NCI-H1092 treated with DMSO at 0.1 percent for 48 hours (cell line): ENCODE data around the gene SEPTIN10.
"Not testable (repeated sequence)": the region's sequence is repeated elsewhere in the genome, so short reads cannot be mapped to it uniquely, and the experiment has no call there.

Experiments
- DNase-seq: peaks from one replicate; lab custom pipeline; 2025; lab: John Stamatoyannopoulos, UW

Gene SEPTIN10

GRCh38 chr2:109633284-109633961 lies 19.7 kb upstream of the SEPTIN10 start:
- no peak for DNase-seq

DNA sequence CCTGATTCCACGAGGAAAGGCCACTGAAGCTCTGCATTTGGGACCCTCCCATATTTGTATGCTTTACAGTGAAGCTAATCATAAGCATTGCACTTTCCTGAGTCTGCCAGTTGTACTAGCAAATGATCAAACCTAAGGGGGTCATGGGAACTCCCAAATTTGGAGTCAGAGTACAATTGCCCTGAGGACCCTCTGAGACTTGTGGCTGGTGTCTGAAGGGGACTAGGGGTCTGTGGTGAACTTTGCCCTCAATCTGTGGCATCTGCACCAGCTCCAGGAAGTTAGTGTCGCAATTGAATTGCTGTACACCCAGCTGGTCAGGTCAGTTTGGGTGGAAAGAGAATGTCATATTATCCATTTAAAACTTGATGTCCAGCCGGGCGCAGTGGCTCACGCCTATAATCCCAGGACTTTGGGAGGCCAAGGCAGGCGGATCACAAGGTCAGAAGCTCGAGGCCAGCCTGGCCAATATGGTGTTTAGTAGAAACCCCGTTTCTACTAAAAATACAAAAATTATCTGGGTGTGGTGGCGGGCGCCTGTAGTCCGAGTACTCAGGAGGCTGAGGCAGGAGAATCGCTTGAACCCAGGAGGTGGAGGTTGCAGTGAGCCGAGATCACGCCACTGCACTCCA lies 18.5 kb upstream of the SEPTIN10 start:
- DNase-seq, result no peak

GRCh38 chr2:109631741-109632140 lies 18.0 kb upstream of the SEPTIN10 start:
- DNase-seq, result no peak

GRCh38 chr2:109630441-109631430 lies 17.0 kb upstream of the SEPTIN10 start:
- no peak for DNase-seq

- no peak for DNase-seq
Measured at GRCh38 chr2:109629867-109630266, 16.1 kb upstream of the SEPTIN10 start.

DNA sequence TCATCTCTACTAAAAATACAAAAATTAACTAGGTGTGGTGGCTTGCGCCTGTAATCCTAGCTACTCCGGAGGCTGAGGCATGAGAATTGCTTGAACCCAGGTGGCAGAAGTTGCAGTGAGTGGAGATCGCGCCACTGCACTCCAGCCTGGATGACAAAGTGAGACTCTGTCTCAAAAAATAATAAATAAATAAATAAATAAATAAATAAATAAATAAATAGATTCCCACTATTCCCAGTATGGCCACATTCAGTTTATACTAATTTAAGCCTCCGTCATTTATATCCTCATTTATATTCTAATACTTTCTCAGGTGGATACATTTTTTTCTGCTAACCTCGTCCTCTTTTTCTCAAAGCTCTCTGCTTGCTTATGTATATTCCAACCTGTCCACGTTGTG lies 14.6 kb upstream of the SEPTIN10 start:
- not testable (repeated sequence) for DNase-seq

DNA sequence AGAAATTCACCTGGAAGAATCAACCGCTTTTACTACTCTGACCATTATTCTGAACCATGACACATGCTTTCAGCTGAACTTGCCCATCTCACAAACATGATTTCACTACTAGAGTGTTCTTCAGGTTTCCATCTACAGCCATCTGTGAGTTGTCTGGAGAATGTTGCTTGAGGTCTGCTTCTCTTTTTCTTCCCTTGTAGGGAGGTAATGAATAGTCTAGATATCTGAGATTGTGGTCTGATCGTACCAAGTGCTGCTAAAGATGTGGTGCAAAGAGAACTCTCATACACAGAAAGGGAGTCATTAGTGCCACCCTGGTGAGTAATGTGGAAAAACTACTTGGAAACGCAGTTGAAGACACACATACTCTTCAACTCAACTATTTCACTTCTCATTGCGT lies 10.6 kb upstream of the SEPTIN10 start:
- DNase-seq, result no peak

DNA sequence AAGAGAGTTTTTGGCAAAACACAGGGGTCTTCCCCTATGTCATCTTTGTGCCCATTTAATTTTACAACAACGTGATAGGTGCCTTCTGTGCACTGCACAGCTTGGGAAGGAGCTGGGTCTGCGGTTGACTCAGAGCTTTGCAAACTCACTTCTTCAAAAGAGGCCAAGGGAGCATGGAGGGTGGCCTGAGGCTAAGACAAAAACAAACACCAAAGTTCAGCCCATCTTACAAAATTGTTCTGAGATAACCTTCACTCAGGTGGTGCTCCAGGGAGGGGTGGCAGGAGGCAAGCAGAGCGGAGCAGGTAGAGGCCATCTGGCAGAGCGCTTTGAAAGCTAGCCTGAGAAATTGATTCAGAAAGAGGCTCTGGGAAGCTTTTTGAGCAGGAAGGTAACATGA lies 10.2 kb upstream of the SEPTIN10 start:
- DNase-seq, result no peak

DNA sequence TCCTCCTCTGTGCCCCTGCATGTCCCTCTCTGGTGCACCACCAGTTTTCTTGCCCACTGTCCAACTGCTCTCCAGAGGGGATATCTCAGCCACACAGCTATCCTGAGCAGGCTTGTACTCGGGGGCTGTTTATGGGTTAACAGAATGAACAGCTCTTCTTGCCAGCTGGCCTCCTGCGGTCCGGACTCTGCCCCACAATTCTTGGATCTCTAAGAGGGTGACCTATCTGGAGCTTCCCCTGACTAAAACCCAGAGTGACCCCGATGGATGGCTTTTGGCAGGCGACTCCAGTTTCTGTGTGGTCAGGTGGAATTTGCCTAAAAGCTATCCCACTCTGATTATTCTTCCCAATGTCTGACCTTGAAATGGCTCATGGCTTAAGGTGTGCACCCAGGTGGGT lies 9.5 kb upstream of the SEPTIN10 start:
- DNase-seq, result no peak

GRCh38 chr2:109619032-109619615 lies 5.4 kb upstream of the SEPTIN10 start:
- no peak for DNase-seq

GRCh38 chr2:109616184-109616583 lies 2.4 kb upstream of the SEPTIN10 start:
- no peak for DNase-seq

GRCh38 chr2:109615637-109616144 lies 1.9 kb upstream of the SEPTIN10 start:
- DNase-seq, result no peak

DNA sequence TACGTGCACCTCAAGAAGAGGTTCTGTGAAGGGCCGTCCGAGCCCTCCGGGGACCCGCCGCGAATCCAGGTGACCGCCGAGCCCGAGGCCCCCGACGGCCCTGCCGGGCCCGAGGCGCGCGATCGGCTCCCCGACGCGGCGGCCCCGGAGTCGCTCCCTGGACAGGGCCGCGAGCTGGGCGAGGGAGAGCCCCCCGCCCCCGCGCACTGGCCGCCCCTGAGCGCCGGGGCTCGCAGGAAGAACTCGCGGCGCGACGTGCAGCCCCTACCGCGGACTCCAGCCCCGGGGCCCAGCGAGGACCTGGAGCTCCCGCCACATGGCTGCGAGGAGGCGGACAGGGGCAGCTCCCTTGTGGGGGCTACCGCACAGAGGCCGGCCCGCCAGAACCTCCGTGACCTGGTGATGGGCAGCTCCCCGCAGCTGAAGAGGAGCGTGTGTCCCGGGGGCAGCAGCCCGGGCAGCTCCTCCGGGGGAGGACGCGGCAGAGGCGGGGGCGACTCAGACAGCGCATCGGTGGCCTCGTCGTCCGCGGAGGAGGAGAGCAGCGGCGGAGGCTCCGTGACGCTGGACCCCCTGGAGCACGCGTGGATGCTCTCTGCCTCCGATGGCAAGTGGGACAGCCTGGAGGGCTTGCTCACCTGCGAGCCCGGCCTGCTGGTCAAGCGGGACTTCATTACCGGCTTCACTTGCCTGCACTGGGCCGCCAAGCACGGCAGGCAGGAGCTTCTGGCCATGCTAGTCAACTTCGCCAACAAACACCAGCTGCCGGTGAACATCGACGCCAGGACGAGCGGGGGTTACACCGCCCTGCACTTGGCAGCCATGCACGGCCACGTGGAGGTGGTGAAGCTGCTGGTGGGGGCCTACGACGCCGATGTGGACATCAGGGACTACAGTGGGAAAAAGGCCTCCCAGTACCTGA lies 1.2 kb upstream of the SEPTIN10 start:
- peak; percentile 16 for DNase-seq

- peak; percentile 24 for DNase-seq
Measured at GRCh38 chr2:109613081-109613921, 465 bp downstream of the SEPTIN10 start.

GRCh38 chr2:109611467-109612095 lies 2.2 kb downstream of the SEPTIN10 start:
- peak; percentile 8 for DNase-seq

DNA sequence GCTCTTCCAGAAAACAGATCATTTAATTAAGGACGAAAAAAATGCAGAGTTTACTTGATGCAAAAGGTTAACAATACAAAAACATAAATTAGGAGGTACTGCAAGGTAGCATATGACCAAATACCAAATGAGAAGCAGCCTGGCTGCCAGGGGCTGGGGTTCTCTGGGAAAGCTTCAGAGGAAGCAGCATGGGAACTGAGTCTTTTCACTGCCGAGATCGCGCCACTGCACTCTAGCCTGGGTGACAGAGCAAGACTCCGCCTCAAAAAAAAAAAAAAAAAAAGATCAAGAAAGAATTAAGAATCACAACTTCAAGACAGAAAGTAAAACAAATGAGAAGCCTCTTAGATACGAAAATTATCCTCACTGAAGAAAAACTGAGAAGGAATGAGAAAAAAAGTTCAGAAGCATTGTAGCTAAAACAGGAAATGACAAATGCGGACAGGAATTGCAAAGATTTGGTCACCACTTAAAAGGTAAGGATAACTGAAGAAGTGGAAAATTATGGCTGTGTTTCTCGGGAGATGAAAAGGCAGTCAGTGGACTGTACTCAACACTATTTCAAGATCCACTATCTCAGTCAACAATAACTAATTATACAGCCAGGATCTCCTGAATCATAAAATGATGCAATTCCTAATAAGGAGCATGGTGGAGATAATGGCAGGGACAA lies 4.3 kb downstream of the SEPTIN10 start:
- DNase-seq, result no peak

DNA sequence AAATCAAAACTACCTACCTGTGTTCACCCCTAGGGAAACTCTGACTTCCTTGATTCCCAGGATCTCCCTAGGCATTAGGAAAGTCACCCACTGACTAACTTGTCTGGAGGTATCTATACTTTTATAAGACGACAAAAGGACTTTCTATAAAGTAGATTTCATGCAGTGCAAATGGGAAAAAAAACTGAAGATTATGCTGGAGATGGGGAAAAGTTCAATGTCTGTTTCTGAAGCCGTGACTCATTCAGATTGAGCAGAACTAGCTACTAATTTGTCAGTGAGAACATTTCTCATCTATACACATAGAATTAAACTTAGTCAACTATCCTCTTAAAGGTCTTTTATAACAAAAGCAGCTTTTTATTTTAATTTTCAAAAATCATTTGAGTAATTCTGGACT lies 6.0 kb downstream of the SEPTIN10 start:
- DNase-seq, result no peak

DNA sequence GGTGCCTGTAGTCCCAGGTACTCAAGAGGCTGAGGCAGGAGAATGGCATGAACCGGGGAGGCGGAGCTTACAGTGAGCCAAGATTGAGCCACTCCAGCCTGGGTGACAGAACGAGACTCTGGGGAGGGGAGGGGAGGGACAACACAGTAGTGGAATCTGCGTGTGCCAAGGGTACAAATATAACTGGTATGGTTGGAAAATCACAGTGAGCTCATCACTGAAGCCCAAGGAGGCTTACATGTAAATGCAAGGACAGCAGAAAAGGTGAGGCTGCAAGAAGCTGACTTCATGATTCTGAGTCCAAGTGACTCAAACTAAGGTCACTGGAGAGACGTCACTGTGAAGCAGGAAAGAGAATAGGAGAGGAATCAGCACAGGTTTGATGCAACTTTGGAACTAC lies 9.2 kb downstream of the SEPTIN10 start:
- DNase-seq, result no peak

GRCh38 chr2:109602617-109603188 lies 11.1 kb downstream of the SEPTIN10 start:
- DNase-seq, result no peak
